LHCN-M2 (cell line): ENCODE results near the gene LRRFIP1. TPM values are rescaled to one million over a fixed set of nuclear protein-coding genes. Genes with fewer than 3 reads are reported as not detected.
"Not testable (repeated sequence)": the region's sequence is repeated elsewhere in the genome, so short reads cannot be mapped to it uniquely, and the experiment has no call there.

ENCODE experiments used
- DNase-seq: peaks from one replicate; pipeline ENCODE4 v3.0.0-alpha.2; 2012; ENCODE audit warnings: low read depth
- total RNA-seq: library from RNA; depleted of rRNA; stranded (reverse); fragments of >200 nt; gene quantifications from 2 replicates; pipeline ENCODE4 v1.2.3, GENCODE V29; 2014

The LRRFIP1 gene
- total RNA-seq, 1 experiment from 2014 or later = 60.7 TPM

GRCh38 chr2:237682856-237683670 lies 55.7 kb downstream of the LRRFIP1 start:
- DNase-seq = no peak

GRCh38 chr2:237685408-237685807 lies 58.0 kb downstream of the LRRFIP1 start:
- DNase-seq = peak; percentile 32

GRCh38 chr2:237686659-237687136 lies 59.3 kb downstream of the LRRFIP1 start:
- DNase-seq = no peak

GRCh38 chr2:237688081-237688480 lies 60.7 kb downstream of the LRRFIP1 start:
- DNase-seq = no peak

GRCh38 chr2:237688541-237688940 lies 61.2 kb downstream of the LRRFIP1 start:
- DNase-seq = not testable (repeated sequence)

- peak; percentile 57 for DNase-seq
These were observed 62.1 kb downstream of the LRRFIP1 start for GRCh38 chr2:237689336-237690131.

- no peak for DNase-seq
These were observed 63.9 kb downstream of the LRRFIP1 start for GRCh38 chr2:237691029-237691907.

GRCh38 chr2:237691908-237692600 lies 64.7 kb downstream of the LRRFIP1 start:
- peak; percentile 74 for DNase-seq

- no peak for DNase-seq
These were observed 65.4 kb downstream of the LRRFIP1 start for GRCh38 chr2:237692601-237693290.

- DNase-seq = peak; percentile 64
These were observed 66.1 kb downstream of the LRRFIP1 start for GRCh38 chr2:237693291-237693994.

GRCh38 chr2:237694415-237695194 lies 67.2 kb downstream of the LRRFIP1 start:
- DNase-seq = no peak

GRCh38 chr2:237695201-237695780 lies 67.9 kb downstream of the LRRFIP1 start:
- DNase-seq = peak; percentile 89

GRCh38 chr2:237696461-237696860 lies 69.1 kb downstream of the LRRFIP1 start:
- no peak for DNase-seq

GRCh38 chr2:237697586-237698357 lies 70.4 kb downstream of the LRRFIP1 start:
- no peak for DNase-seq

GRCh38 chr2:237698358-237698694 lies 70.9 kb downstream of the LRRFIP1 start:
- no peak for DNase-seq

GRCh38 chr2:237699870-237700511 lies 72.6 kb downstream of the LRRFIP1 start:
- no peak for DNase-seq

GRCh38 chr2:237700512-237701032 lies 73.2 kb downstream of the LRRFIP1 start:
- DNase-seq = peak; percentile 57
